Glutamatergic neuron (in vitro differentiated cells): ENCODE data around the gene SHROOM3. TPM values are rescaled to one million over a fixed set of nuclear protein-coding genes. Genes with fewer than 3 reads are reported as not detected.

Experiments used
- DNase-seq: peaks from one replicate; pipeline ENCODE4 v3.0.0; 2022
- H3K27ac Mint-ChIP-seq: one replicate; pipeline ENCODE4 v1.8.0; 2020; ENCODE audit warnings: mild to moderate bottlenecking, mixed read lengths, inconsistent platforms; ENCODE audit not compliant: unreplicated experiment
- H3K27me3 Mint-ChIP-seq: one replicate; pipeline ENCODE4 v1.8.0; 2020; ENCODE audit warnings: mild to moderate bottlenecking, moderate library complexity, mixed read lengths, inconsistent platforms; ENCODE audit not compliant: unreplicated experiment
- H3K36me3 Mint-ChIP-seq: one replicate; pipeline ENCODE4 v1.8.0; 2020; ENCODE audit warnings: mild to moderate bottlenecking, mixed read lengths, inconsistent platforms; ENCODE audit not compliant: unreplicated experiment
- H3K4me1 Mint-ChIP-seq: one replicate; pipeline ENCODE4 v1.8.0; 2020; ENCODE audit warnings: mild to moderate bottlenecking, low read depth, mixed read lengths, inconsistent platforms; ENCODE audit not compliant: unreplicated experiment
- H3K4me3 Mint-ChIP-seq: one replicate; pipeline ENCODE4 v1.8.0; 2020; ENCODE audit warnings: mild to moderate bottlenecking, mixed read lengths, inconsistent platforms; ENCODE audit not compliant: unreplicated experiment
- H3K9me3 Mint-ChIP-seq: one replicate; pipeline ENCODE4 v1.8.0; 2020; ENCODE audit warnings: mild to moderate bottlenecking, moderate library complexity, mixed read lengths, inconsistent platforms; ENCODE audit not compliant: unreplicated experiment
- total RNA-seq: library from RNA; stranded (reverse); fragmentation: NEBNext Ultra II Directional; extraction: Animal tissue kit (Norgen Biotek cat#: 25700); gene quantifications from one replicate; pipeline ENCODE4 v1.2.1, GENCODE V29; 2021; ENCODE audit not compliant: unreplicated experiment
- TF ChIP-seq, protein P1 (sequence below): fragments of 200-600 bp; sonication (generic); IDR thresholded peaks from one replicate; pipeline ENCODE4 v1.5.0; 2021; ENCODE audit not compliant: partially characterized antibody, unreplicated experiment

The SHROOM3 gene
- total RNA-seq, 1 donor from 2014 or later, result 1.9 TPM

DNA sequence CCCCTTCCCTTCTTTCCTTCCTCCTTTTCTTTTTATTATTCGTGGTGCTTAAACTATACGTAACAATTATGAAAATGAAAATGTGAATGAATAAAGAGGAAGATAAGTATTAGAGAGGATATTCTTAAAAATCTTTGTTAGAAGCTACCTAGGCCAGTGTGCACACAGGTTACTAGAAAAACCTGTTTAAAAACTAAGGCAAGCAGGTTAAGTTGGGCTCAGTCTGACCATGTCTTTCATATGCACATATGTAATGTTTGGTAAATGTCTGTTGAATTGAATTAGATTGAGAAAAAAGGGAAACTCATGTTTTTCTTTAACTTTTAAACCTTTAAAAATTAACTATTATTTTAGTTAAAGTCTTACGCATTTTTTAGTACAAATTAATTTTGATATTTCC, 7.8 kb downstream of the SHROOM3 start:
- Mint-ChIP-seq H3K4me3 (no peak overlapping the region), H3K4me1 (no peaks in the 10 kb centered on the region), H3K27ac (no peak overlapping the region), H3K27me3 (no peaks in the 10 kb centered on the region), H3K9me3 (peaks cover 4% of the 10 kb centered on the region), H3K36me3 (no peaks in the 10 kb centered on the region)
- TF ChIP-seq, protein P1, sequence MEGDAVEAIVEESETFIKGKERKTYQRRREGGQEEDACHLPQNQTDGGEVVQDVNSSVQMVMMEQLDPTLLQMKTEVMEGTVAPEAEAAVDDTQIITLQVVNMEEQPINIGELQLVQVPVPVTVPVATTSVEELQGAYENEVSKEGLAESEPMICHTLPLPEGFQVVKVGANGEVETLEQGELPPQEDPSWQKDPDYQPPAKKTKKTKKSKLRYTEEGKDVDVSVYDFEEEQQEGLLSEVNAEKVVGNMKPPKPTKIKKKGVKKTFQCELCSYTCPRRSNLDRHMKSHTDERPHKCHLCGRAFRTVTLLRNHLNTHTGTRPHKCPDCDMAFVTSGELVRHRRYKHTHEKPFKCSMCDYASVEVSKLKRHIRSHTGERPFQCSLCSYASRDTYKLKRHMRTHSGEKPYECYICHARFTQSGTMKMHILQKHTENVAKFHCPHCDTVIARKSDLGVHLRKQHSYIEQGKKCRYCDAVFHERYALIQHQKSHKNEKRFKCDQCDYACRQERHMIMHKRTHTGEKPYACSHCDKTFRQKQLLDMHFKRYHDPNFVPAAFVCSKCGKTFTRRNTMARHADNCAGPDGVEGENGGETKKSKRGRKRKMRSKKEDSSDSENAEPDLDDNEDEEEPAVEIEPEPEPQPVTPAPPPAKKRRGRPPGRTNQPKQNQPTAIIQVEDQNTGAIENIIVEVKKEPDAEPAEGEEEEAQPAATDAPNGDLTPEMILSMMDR, result no peak
- DNase-seq, result no peak

DNA sequence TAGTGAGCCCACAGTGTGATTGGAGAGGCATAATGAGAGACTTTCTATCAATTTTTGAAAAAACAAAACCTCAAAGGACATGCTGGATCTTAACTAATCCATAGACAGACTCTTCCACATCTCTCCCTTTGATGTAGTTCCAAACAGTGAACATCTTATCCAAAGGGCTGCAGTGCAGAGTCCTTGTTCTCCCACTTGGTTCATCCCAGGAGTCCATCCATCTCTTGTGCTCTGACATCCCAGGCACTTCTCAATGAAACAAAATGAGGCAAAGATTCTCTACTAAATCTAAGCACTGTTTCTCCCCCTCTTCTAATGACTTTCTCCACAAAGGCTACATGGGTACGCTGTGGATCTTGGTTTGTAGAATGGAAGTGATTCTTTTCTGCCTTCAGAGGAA, 8.3 kb downstream of the SHROOM3 start:
- H3K27ac Mint-ChIP-seq, result no peak overlapping the region
- no peaks in the 10 kb centered on the region for H3K4me1 Mint-ChIP-seq
- peaks cover 4% of the 10 kb centered on the region for H3K9me3 Mint-ChIP-seq
- H3K36me3 Mint-ChIP-seq, result no peaks in the 10 kb centered on the region
- TF ChIP-seq, protein P1, result no peak
- DNase-seq, result no peak
- H3K4me3 Mint-ChIP-seq, result no peak overlapping the region
- no peaks in the 10 kb centered on the region for H3K27me3 Mint-ChIP-seq

DNA sequence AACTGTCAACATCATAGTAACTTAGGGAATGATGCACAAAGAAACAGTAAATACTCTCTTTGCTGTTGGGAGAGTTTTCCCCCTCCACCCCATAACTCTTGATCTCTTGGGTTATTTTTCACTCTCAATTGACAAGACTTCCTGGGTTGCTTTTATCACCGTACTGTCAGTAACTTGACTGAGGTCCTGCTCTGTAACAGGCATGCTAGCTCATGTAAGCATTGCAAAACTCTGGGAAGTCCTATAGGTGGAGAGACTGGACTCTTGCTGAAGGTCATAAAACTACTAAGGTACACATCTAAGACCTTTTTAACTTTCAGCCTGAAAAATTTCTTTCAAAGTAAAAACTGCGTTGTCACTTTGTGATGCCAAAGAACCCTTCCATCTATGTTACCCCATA, 10.9 kb downstream of the SHROOM3 start:
- no peaks in the 10 kb centered on the region for H3K4me1 Mint-ChIP-seq
- no peak overlapping the region for H3K27ac Mint-ChIP-seq
- peaks cover 2% of the 10 kb centered on the region for H3K9me3 Mint-ChIP-seq
- no peaks in the 10 kb centered on the region for H3K36me3 Mint-ChIP-seq
- H3K4me3 Mint-ChIP-seq, result no peak overlapping the region
- no peak for DNase-seq
- no peaks in the 10 kb centered on the region for H3K27me3 Mint-ChIP-seq
- TF ChIP-seq, protein P1, result no peak

DNA sequence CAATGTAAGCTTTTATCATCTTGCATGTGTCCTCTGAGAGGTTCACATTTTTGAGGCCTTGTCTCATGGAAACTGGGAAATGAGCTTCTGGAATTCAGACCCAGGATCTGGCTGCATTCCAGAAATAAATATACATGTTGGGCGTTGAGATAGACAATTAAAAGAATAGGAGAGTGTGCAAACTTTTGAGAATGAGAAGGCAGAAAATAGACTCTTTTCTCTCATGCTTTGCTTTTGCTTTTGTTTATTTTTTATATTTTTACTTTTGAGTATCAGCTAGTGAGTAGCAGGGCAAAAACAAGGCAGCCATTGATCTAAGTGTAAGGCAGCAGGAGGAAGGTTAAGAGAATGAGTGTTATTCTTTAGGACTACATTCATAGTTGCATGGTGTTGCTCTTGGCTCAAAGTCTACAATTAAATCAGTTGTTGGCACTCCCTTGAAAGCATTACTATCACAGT, 12.4 kb downstream of the SHROOM3 start:
- Mint-ChIP-seq H3K9me3 (peaks cover 2% of the 10 kb centered on the region), H3K27ac (no peak overlapping the region), H3K36me3 (no peaks in the 10 kb centered on the region), H3K4me3 (no peak overlapping the region), H3K27me3 (no peaks in the 10 kb centered on the region), H3K4me1 (no peaks in the 10 kb centered on the region)
- no peak for DNase-seq
- TF ChIP-seq, protein P1, result no peak

DNA sequence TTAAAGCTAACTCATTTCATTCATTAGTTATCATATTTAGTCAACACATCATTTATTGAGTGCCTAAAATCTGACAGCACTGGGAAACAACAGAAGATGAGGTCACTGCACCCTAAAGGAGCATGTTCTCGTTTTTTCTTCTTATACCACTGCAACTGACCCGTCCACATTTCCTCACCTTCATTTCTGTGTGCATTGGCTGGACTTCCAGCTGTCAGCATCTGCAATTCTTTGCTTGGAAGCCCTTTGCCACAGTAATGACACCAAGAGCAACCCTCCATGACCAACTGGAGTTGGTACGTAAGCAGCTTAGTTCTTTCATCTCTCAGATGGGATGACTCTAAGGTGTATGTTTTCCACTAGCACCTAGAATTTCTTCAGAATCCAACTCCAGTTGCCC, 13.2 kb downstream of the SHROOM3 start:
- no peak for DNase-seq
- Mint-ChIP-seq H3K4me1 (no peaks in the 10 kb centered on the region), H3K36me3 (no peaks in the 10 kb centered on the region), H3K4me3 (no peak overlapping the region), H3K27ac (no peak overlapping the region), H3K27me3 (no peaks in the 10 kb centered on the region), H3K9me3 (peaks cover 2% of the 10 kb centered on the region)
- TF ChIP-seq, protein P1, result no peak
